HuH-7.5 (cell line): ENCODE data around the gene TIMM17B.

ENCODE experiments used
- DNase-seq: peaks from one replicate; pipeline ENCODE4 v3.0.0; 2011; ENCODE audit warnings: low spot score

TIMM17B gene

GRCh38 chrX:48918643-48919340, 21.2 kb upstream of the TIMM17B start, which contains the start of gene PIM2:
PIM2 (minus strand) TSS chrX:48919024; CDS start chrX:48918834, 190 bp downstream.
- peak; percentile 89 for DNase-seq

GRCh38 chrX:48918301-48918642, 20.7 kb upstream of the TIMM17B start:
- no peak for DNase-seq

DNA sequence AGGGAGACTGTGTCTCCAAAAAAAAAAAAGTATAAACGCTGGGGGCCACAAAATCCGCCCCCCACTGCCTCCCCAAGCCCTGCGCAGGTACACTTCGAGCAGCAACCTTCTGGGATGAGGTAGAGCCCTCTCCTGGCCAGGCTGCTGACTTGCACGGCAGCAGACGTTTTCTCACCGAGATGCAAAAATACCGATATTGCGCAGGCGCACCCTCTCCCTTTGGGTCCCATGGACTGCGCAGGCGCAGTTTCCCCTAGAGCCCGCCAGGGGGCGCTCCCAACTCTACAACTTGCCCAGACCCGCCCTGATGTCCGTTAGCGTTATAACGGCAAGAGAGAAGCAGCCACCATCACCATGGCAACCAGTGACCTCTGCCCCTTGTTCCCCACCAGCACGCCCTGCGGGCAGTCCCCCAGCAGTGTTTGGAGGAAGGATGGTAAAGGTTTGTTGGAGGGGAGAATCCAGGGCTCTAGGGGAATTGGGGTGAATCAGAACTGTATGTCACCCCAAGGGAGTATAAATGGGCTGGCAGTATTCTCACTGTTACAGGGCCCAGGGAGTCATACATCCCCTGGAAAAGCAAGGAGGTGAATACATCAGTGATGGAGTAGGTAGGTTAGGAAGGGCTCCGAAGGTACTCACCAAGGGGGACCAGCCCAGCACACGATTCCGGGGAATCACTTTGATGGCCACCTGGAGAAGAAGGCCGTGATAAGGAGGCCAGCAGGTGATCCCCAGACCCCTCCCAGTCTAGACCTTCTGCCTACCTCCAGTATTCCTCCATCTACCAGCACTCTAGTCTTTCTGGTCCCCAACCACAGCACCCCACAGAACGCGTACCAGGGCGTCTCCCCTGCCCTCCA, 19.8 kb upstream of the TIMM17B start:
- DNase-seq = peak; percentile 86

- DNase-seq = no peak
Observed at GRCh38 chrX:48914593-48915493, 17.3 kb upstream of the TIMM17B start.

DNA sequence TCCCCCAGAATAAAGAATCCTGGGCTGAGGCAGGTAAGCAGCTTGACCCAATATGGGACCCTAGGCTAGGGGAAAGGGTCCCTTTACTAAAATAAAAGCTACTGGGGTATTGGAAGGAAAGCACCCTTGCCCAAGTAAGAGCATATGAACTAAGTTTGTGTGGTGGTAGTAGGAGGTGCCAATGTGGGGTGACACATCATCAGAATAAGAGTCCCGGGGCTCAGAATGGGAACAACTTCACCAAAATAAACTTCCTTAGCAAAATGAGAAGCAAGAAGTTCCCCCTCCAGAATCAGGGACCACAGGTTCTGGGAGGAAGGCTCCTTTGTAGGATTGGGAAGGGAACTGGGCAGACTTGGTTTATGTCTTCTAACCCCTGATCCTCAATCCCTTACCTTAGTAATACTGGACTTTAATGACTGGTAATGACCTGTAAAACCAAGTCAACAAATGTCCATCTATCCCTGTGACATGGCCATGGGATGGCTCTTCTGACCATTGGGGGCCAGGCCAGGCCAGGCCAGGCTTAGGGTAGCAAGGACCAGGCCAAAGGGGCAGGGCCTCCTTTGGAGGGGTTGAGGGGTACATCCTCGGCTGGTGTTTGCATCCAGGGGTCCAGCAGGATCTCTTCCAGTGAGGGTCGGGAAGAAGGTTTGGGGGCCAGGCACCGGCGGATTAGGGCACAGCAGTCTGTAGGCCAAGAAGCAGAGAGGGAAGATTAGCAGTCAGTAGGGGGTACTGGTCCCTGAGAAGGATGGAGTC, 16.2 kb upstream of the TIMM17B start:
- no peak for DNase-seq

DNA sequence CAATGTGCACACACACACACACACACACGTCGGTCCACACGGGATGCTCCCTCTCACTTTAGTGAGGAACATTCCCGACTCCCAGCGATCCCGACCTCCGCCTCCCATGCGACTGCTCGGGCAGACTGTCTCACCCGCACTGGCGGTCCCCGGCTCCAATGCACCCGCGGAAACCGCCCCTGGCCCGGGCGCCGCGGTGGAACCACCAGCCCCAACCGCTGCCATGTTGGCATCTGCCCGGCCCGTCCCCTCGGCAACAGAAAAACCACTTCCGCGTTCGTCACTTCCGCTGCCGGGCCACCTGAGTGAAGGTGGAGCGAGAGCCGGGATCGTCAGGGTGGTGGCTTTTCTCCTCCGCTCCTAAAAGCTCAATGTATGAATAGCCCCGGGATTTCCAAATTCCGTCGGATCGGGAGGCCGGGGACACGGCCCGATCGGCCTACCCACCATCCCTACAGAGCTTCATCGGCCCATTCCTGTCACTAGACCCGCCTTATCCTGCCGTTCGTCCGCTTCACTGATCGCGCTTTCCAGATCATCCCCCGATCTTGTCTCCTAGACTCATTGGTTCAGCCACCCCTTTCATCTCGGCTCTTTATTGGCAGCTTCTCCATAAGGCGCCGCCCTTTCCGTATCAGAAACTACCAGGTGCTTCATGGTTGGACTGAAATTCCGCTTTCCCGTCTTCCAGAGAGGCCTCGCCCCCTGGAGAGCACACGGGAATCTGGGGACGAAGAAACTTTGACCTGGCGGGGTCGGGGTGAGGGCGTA, 14.0 kb upstream of the TIMM17B start, which contains the start of gene SLC35A2:
SLC35A2 (minus strand) TSS at position 235 of the 771 bp plus-strand sequence; CDS start at position 225, 10 bp downstream.
- DNase-seq = peak; percentile 83

- DNase-seq = no peak
Observed at GRCh38 chrX:48910926-48911411, 13.4 kb upstream of the TIMM17B start.

- no peak for DNase-seq
Observed at GRCh38 chrX:48909703-48910294, 12.2 kb upstream of the TIMM17B start.

DNA sequence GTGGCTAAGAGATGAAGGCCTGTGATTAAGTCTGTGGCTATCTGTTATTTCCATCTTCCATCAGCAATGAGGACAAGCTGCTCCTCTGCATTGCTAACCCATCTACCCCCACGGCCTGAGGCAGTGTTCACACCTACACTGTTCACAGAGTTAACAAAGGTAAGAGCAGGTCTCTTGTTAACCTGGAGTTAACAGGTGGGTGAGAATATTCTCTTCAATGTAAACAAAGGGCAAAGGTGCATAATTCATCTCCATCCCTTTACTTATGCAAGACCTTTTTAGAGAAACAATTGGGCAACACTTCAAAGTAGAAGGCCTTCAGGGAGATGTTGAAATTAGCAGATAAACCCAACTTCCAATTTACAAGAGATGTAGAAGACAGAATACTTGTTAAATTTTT, 11.0 kb upstream of the TIMM17B start:
- DNase-seq = no peak

GRCh38 chrX:48905090-48905790, 7.7 kb upstream of the TIMM17B start:
- DNase-seq = no peak

DNA sequence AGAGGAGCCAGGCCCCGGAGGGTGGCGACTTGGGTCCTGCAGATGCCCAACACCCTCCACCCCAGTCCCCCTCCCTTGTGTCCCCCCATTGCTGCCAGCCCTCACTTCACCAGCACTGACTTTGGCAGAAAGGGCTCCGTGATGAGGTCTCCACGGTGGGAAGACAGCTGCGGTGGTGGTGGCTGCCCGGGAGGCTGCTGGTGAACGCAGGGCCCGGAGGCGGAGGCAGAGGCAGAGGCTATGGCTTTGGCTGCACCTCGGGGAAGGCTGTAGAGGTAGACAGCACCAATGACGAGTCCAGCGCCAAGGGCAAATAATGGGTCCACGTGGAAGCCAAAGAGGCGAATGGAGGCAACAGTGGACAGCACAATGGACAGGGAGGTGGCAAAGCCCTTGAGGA, 7.1 kb upstream of the TIMM17B start:
- no peak for DNase-seq

DNA sequence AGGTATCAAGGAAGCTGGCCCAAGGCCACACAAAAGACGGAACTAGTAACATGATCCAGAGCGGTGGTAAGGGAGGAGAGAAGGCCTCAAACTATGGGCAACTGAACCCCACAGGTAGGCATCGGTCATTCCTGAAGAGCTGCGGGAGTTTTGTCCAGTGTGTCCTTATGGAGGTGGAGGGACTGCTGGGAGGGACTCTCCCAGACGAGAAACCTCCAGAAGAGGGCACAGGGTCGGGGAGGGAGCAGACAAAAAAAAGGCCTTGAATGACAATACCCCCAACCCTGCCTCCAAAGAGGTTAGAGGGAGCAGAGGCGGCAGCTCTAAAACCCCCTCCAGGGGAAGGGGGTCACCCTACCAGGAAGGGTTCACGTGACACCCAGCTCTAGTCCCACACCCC, 6.6 kb upstream of the TIMM17B start:
- DNase-seq = no peak

DNA sequence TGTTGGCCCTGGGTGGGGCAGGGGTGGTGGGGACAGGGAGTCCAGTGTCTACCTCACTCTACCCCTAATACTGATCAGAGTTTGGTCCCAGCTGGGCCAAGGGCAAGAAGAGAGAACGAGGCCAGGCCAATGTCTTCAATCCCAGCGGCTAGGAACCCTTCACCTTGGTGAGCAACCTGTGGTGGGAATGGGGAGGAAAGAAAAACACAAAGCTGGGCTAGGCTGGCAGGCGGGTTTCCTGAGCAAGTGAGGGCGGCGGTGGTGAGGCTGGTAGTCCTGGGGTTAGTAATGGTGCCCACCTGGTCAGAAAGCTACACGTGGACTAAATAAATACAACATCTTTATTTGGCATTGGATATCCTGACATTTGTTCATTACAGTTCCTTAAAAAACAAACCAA, 5.7 kb upstream of the TIMM17B start:
- DNase-seq = no peak

- DNase-seq = no peak
Observed at GRCh38 chrX:48902776-48903175, 5.2 kb upstream of the TIMM17B start.

GRCh38 chrX:48902135-48902534, 4.6 kb upstream of the TIMM17B start:
- DNase-seq = no peak

DNA sequence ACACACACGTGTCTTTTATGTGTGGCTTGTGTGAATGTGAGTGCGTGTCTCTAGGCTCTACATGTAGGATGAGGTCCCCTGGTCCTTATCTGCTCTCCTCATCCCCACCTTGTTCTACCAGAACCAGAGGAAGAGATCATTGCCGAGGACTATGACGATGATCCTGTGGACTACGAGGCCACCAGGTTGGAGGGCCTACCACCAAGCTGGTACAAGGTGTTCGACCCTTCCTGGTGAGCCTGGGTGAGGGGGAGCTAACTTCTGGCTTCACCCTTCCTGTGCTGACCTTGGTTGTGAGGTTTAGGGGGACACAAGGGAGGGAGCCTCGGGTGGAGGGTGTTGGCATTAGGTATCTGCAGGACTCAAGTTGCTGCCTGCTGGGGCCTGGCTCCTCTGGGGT, 3.5 kb upstream of the TIMM17B start:
- DNase-seq = no peak

DNA sequence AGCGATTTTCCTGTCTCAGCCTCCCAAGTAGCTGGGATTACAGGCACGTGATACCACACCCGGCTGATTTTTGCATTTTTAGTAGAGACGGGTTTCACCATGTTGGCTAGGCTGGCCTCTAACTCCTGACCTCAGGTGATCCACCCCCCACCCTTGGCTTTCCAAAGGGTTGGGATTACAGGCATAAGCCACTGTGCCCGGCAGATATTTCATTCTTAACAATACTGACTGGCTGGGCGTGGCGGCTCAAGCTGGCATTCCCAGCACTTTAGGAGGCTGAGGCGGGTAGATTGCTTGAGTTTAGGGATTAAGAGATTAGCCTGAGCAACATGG, 1.5 kb upstream of the TIMM17B start:
- DNase-seq = no peak

DNA sequence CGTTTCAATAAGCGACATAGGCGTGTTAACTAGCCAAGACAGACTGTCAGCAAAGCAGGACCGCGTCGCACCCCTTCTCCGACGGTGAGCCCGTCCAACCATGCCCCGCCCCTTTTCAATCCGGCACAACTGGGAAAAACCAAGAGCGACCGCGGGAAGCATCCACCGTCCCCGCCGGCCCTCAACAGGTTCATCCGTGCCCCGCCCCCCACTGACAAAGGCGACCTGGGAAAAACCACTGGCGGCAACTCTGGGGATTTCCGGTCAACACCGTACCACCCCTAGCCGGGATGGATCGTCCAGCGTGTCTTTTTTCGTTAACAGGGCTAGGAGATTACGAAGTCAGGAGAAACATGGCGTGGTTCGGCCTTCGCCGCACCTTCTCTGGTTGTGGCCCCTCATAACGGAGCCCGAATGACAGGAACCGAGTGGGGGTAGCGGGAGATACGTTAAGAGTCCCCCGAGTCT, 377 bp downstream of the TIMM17B start:
- DNase-seq = peak; percentile 79

DNA sequence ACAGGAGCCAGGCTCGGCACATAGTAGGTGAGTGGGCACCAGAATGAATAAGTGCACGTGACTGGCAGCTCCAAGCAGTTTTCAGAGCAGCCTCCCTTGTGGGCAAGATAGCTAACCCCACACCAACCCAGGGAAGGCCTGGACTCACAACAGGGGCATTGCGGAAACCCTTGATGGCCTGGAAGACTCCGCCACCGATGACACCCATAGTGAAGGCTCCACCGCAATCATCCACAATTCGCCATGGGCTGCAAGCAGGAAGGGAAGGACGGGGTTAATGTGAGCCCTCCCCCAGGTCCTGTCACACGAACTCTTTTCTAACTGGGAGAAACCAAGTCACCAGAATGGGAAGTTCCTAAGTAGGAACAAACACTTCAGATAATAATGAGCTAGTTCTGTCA, 957 bp downstream of the TIMM17B start:
- DNase-seq = no peak

DNA sequence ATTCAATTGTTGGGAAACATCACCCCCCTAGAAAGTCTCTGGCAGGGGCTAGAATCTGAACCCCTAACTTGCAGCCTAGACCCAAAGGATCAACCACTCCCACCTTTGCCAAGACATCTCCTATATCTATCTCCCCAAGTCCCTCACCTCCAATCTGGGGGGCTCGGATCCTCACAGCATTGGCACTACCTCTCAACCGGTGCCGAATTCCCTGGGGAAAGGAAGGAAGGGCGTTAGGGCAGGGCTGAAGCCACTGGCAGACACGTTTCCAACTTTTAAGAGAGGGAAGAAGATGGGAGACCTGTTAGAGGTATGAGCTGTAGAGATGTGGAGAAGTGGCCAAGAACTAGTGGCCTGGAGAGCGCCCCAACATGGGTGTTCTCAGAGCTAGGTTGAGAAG, 2.7 kb downstream of the TIMM17B start:
- no peak for DNase-seq
